IMR-90 (cell line): ENCODE results near the gene SYPL1. TPM values are rescaled to one million over a fixed set of nuclear protein-coding genes. Genes with fewer than 3 reads are reported as not detected.

ENCODE experiments used
- ATAC-seq: fragments of 200-7000 bp; cut with Tn5 transposase; 2 replicates; pipeline ENCODE4 v1.9.1; 2020; ENCODE audit warnings: low read depth, mild to moderate bottlenecking, moderate library complexity
- BruUV-seq: library from RNA; stranded (reverse); fragments of 400-500 nt; replicated peaks from 2 replicates; lab custom pipeline; 2021; lab: Mats Ljungman, UMichigan
- CTCF ChIA-PET: fragments of 300-600 bp; formaldehyde crosslinking; extraction: SDS; loops from one replicate; lab custom pipeline; 2021; ENCODE audit warnings: antibody characterized with exemption; lab: Yijun Ruan, JAX
- POLR2A ChIA-PET: fragments of 300-600 bp; sonication (Branson Sonifier 250); formaldehyde crosslinking; loops from one replicate; lab custom pipeline; 2022; ENCODE audit warnings: antibody characterized with exemption; ENCODE audit not compliant: unreplicated experiment; lab: Charles Lee
- DNase-seq: peaks from one replicate; pipeline ENCODE4 v3.0.0; 2013
- H2AFZ ChIP-seq: replicated peaks from 2 replicates; pipeline ENCODE3; 2013; ENCODE audit warnings: low read length, mild to moderate bottlenecking; ENCODE audit not compliant: poor library complexity
- H2AK5ac ChIP-seq: 2 replicates; pipeline ENCODE4 v1.6.1; 2013; ENCODE audit warnings: low read depth, low read length, inconsistent platforms
- H2AK9ac ChIP-seq: replicated peaks from 2 replicates; pipeline ENCODE3; 2013; ENCODE audit warnings: mild to moderate bottlenecking, low read depth, low read length, moderate library complexity; ENCODE audit not compliant: poor library complexity
- H2BK120ac ChIP-seq: 2 replicates; pipeline ENCODE4 v1.6.1; 2013; ENCODE audit warnings: low read depth, low read length, inconsistent platforms
- H2BK15ac ChIP-seq: 3 replicates; pipeline ENCODE4 v1.6.1; 2013; ENCODE audit warnings: low read depth, low read length, inconsistent platforms
- H2BK20ac ChIP-seq: 2 replicates; pipeline ENCODE4 v1.6.1; 2013; ENCODE audit warnings: low read depth, mild to moderate bottlenecking, inconsistent platforms, low read length, moderate library complexity
- H2BK5ac ChIP-seq: 2 replicates; pipeline ENCODE4 v1.6.1; 2013; ENCODE audit warnings: mild to moderate bottlenecking, low read depth, low read length, inconsistent platforms; ENCODE audit not compliant: poor library complexity, severe bottlenecking
- H3K14ac ChIP-seq: replicated peaks from 2 replicates; pipeline ENCODE4 v1.6.1; 2013; ENCODE audit warnings: low read depth, low read length, inconsistent platforms
- H3K18ac ChIP-seq: 2 replicates; pipeline ENCODE4 v1.6.1; 2013; ENCODE audit warnings: low read depth, low read length, control low read depth
- H3K23ac ChIP-seq: 2 replicates; pipeline ENCODE4 v1.6.1; 2013; ENCODE audit warnings: low read depth, low read length, inconsistent platforms
- H3K27ac ChIP-seq: 2 replicates; pipeline ENCODE4 v1.5.1; 2013; ENCODE audit warnings: mild to moderate bottlenecking, control low read depth, low read length; ENCODE audit not compliant: insufficient read depth
- H3K27me3 ChIP-seq: 2 replicates; pipeline ENCODE4 v1.6.1; 2013; ENCODE audit warnings: low read length; ENCODE audit not compliant: control insufficient read depth, insufficient read depth
- H3K36me3 ChIP-seq: 2 replicates; pipeline ENCODE4 v1.6.1; 2013; ENCODE audit warnings: low read length, mixed read lengths; ENCODE audit not compliant: control insufficient read depth, insufficient read depth
- H3K4ac ChIP-seq: 2 replicates; pipeline ENCODE4 v1.6.1; 2013; ENCODE audit warnings: low read depth, low read length, inconsistent platforms
- H3K4me1 ChIP-seq: 2 replicates; pipeline ENCODE4 v1.6.1; 2013; ENCODE audit warnings: low read length, mixed read lengths; ENCODE audit not compliant: control insufficient read depth, insufficient read depth
- H3K4me2 ChIP-seq: 2 replicates; pipeline ENCODE4 v1.6.1; 2013; ENCODE audit warnings: low read depth, mild to moderate bottlenecking, control low read depth, low read length, moderate library complexity
- H3K4me3 ChIP-seq: 2 replicates; pipeline ENCODE4 v1.5.1; 2013; ENCODE audit warnings: low read depth, mild to moderate bottlenecking, control low read depth, low read length, moderate library complexity; ENCODE audit not compliant: insufficient read depth
- H3K56ac ChIP-seq: 2 replicates; pipeline ENCODE4 v1.6.1; 2013; ENCODE audit warnings: low read length, inconsistent platforms; ENCODE audit not compliant: insufficient read depth; ENCODE audit errors: extremely low read depth
- H3K79me1 ChIP-seq, 2 experiments: 2 replicates each; pipeline ENCODE4 v1.6.1; 2013; ENCODE audit warnings: low read length in 2 of 2, inconsistent platforms in 1 of 2, low read depth in 1 of 2
- H3K9ac ChIP-seq: 2 replicates; pipeline ENCODE4 v1.6.1; 2013; ENCODE audit warnings: low read depth, low read length, control low read depth
- H3K9me1 ChIP-seq: 2 replicates; pipeline ENCODE4 v1.6.1; 2013; ENCODE audit warnings: low read length, inconsistent platforms; ENCODE audit not compliant: insufficient read depth
- H3K9me3 ChIP-seq: 2 replicates; pipeline ENCODE4 v1.6.1; 2013; ENCODE audit warnings: low read length; ENCODE audit not compliant: control insufficient read depth, insufficient read depth
- H4K20me1 ChIP-seq: 2 replicates; pipeline ENCODE4 v1.6.1; 2013; ENCODE audit warnings: low read length, inconsistent platforms; ENCODE audit not compliant: insufficient read depth
- H4K5ac ChIP-seq: 2 replicates; pipeline ENCODE4 v1.6.1; 2013; ENCODE audit warnings: mild to moderate bottlenecking, low read depth, low read length, control low read depth
- H4K8ac ChIP-seq, 2 experiments: 2 replicates each; pipeline ENCODE4 v1.6.1; 2013; ENCODE audit warnings: low read depth in 2 of 2, low read length in 2 of 2, control low read depth in 1 of 2, inconsistent platforms in 1 of 2
- H4K91ac ChIP-seq: 2 replicates; pipeline ENCODE4 v1.6.1; 2013; ENCODE audit warnings: low read depth, low read length, inconsistent platforms; ENCODE audit not compliant: insufficient read depth
- BHLHE40 ChIP-seq: fragments of 150-350 bp; IDR thresholded peaks from 2 replicates; pipeline ENCODE4 v1.6.1; 2016; ENCODE audit warnings: mild to moderate bottlenecking, low read depth, low read length
- CEBPB ChIP-seq: IDR thresholded peaks from 2 replicates; pipeline ENCODE4 v1.6.1; 2012; ENCODE audit warnings: low read depth, low read length, improper control_type of control experiment
- CHD1 ChIP-seq: IDR thresholded peaks from 2 replicates; pipeline ENCODE4 v1.6.1; 2012; ENCODE audit warnings: low read depth, low read length, improper control_type of control experiment
- ELK1 ChIP-seq: fragments of 150-350 bp; IDR thresholded peaks from 2 replicates; pipeline ENCODE4 v1.6.1; 2016; ENCODE audit warnings: low read depth, mild to moderate bottlenecking, low read length, moderate library complexity, borderline replicate concordance
- FOS ChIP-seq: fragments of 150-350 bp; IDR thresholded peaks from 2 replicates; pipeline ENCODE4 v1.6.1; 2016; ENCODE audit warnings: low read depth, low read length
- MAFK ChIP-seq: IDR thresholded peaks from 2 replicates; pipeline ENCODE4 v1.6.1; 2012; ENCODE audit warnings: low read depth, low read length, improper control_type of control experiment
- NFE2L2 ChIP-seq: fragments of 150-350 bp; IDR thresholded peaks from 2 replicates; pipeline ENCODE4 v1.6.1; 2016; ENCODE audit warnings: low read depth, mild to moderate bottlenecking, low read length
- POLR2A ChIP-seq: IDR thresholded peaks from 2 replicates; pipeline ENCODE4 v1.6.1; 2012; ENCODE audit warnings: mild to moderate bottlenecking, low read depth, low read length
- RAD21 ChIP-seq: IDR thresholded peaks from 2 replicates; pipeline ENCODE4 v1.6.1; 2012; ENCODE audit warnings: low read length, improper control_type of control experiment
- RCOR1 ChIP-seq: IDR thresholded peaks from 2 replicates; pipeline ENCODE4 v1.6.1; 2012; ENCODE audit warnings: mild to moderate bottlenecking, low read length, improper control_type of control experiment; ENCODE audit not compliant: insufficient replicate concordance
- RFX5 ChIP-seq: IDR thresholded peaks from 2 replicates; pipeline ENCODE4 v1.8.0; 2012; ENCODE audit warnings: low read depth, mild to moderate bottlenecking, low read length, moderate library complexity
- SMC3 ChIP-seq: fragments of 150-350 bp; IDR thresholded peaks from 2 replicates; pipeline ENCODE4 v1.6.1; 2016; ENCODE audit warnings: low read depth, mild to moderate bottlenecking, antibody characterized with exemption, low read length, moderate library complexity
- WGBS, 2 experiments: methylation state at CpG; one replicate each; pipeline versions ENCODE4 v1.1.5 to v1.1.7; 2013; ENCODE audit warnings: missing lambda C conversion rate in 2 of 2; ENCODE audit not compliant: insufficient read length in 1 of 2; ENCODE audit errors: extremely low coverage in 2 of 2; 5-methylcytosine and 5-hydroxymethylcytosine counted together
- dilution Hi-C: fragments of 300-500 bp; cut with HindIII; formaldehyde crosslinking; loops from one replicate; pipeline ENCODE4 v1.14.3; 2018; ENCODE audit warnings: low sequenced_read_pairs; ENCODE audit not compliant: unreplicated experiment
- in situ Hi-C: fragments of 300-500 bp; cut with MboI; formaldehyde crosslinking; loops from 3 replicates; pipeline ENCODE4 v1.14.3; 2019; ENCODE audit warnings: low sequenced_read_pairs, inconsistent platforms, mixed read lengths
- intact Hi-C: fragments of 100-400 bp; cut with micrococcal nuclease; formaldehyde crosslinking; loops from 2 replicates; pipeline ENCODE4 v1.10.0; 2022
- polyA plus RNA-seq, 3 experiments: library from polyadenylated mRNA; depleted of rRNA; stranded (reverse); fragments of >200 nt; gene quantifications; 2 replicates each; pipeline ENCODE4 v1.2.3, GENCODE V29; 2012; ENCODE audit warnings: low replicate concordance in 1 of 3
- total RNA-seq: library from RNA; depleted of rRNA; stranded (reverse); fragments of >200 nt; gene quantifications from 2 replicates; pipeline ENCODE4 v1.2.3, GENCODE V29; 2012

Gene SYPL1
- total and polyA plus RNA-seq, 2 of the 4 experiments (the other 2 are of a cell fraction), result 19.0 to 45.0 TPM

- Histone ChIP-seq H2AK9ac (no peak overlapping the region), H2BK15ac (no peak overlapping the region), H3K4me3 (no peak overlapping the region), H4K20me1 (no peaks in the 10 kb centered on the region), H2BK120ac (no peak overlapping the region), H3K9ac (no peak overlapping the region), H3K9me3 (no peaks in the 10 kb centered on the region), H3K4me1 (peaks cover 7% of the 10 kb centered on the region; the same call in 1 of the 2 replicates), H3K18ac (no peak overlapping the region), H3K27ac (no peak overlapping the region), H2BK20ac (no peak overlapping the region), H4K91ac (no peak overlapping the region), H2AFZ (no peak overlapping the region), H3K56ac (no peak overlapping the region), H2AK5ac (no peak overlapping the region), H3K9me1 (peaks cover 8% of the 10 kb centered on the region), H4K5ac (no peak overlapping the region), H3K79me1 (no peaks in the 10 kb centered on the region), H3K4ac (no peak overlapping the region), H3K4me2 (no peak overlapping the region), H3K27me3 (no peaks in the 10 kb centered on the region), H3K23ac (no peak overlapping the region), H2BK5ac (no peak overlapping the region), H3K14ac (no peak overlapping the region), H3K36me3 (no peaks in the 10 kb centered on the region), H4K8ac (no peak overlapping the region)
- WGBS, 2 experiments, result no CpG with 5 or more reads among the region's 9 CpGs
- ChIA-PET POLR2A (interaction anchor here (0.5 kb wide), 1 partner anchor 181 kb away, joined by 3 read pairs; no protein-coding TSS in a partner anchor), CTCF (no interaction called here)
- ATAC-seq (no peak), DNase-seq (no peak)
- in situ Hi-C loops, result no loop called here
- BruUV-seq, result no TSS peak
- dilution Hi-C loops, result no loop called here
- intact Hi-C loops, result no loop called here
- TF ChIP-seq CHD1, result no peak
- no peak for TF ChIP-seq FOS
- no peak for TF ChIP-seq RCOR1
- TF ChIP-seq NFE2L2, result no peak
- TF ChIP-seq MAFK, result no peak
- TF ChIP-seq SMC3, result no peak
- no peak for TF ChIP-seq BHLHE40
- TF ChIP-seq CEBPB, result no peak
- TF ChIP-seq POLR2A, result no peak
- no peak for TF ChIP-seq RAD21
- TF ChIP-seq RFX5, result no peak
- TF ChIP-seq ELK1, result no peak
These were observed 50.7 kb downstream of the SYPL1 start for GRCh38 chr7:106061301-106061979.
